ENCODE measurements around the gene DEPP1. TPM values are rescaled to one million over a fixed set of nuclear protein-coding genes. Genes with fewer than 3 reads are reported as not detected.

DEPP1 gene
- total and polyA plus RNA-seq, 9 donors: 12.5 to 44.6 (median 26.0) TPM

- no peaks in the 10 kb centered on the region for H3K27me3 ChIP-seq (ENCODE audit: control insufficient read depth, insufficient read depth, low read length)
- no peak overlapping the region for H3K4me3 ChIP-seq (ENCODE audit: low read length)
- peaks cover 8% of the 10 kb centered on the region for H3K9me3 ChIP-seq (replicated peaks; ENCODE audit: control insufficient read depth, low read depth, low read length)
- H3K27ac ChIP-seq (ENCODE audit: low read length): no peak overlapping the region
- WGBS (ENCODE audit: insufficient coverage): 92% methylated on average over 6 of the region's 10 CpGs
- H3K36me3 ChIP-seq (ENCODE audit: control insufficient read depth, insufficient read depth, low read length): peaks cover 15% of the 10 kb centered on the region
- peaks cover 9% of the 10 kb centered on the region for H3K4me1 ChIP-seq (ENCODE audit: control insufficient read depth, insufficient read depth, low read length)
- DNase-seq: peak; percentile 0
Observed at GRCh38 chr10:45003432-45004000, 24.9 kb upstream of the DEPP1 start.

GRCh38 chr10:45001381-45002148 lies 23.0 kb upstream of the DEPP1 start:
- H3K9me3 ChIP-seq (replicated peaks; ENCODE audit: control insufficient read depth, low read depth, low read length): peaks cover 8% of the 10 kb centered on the region
- H3K4me1 ChIP-seq (ENCODE audit: control insufficient read depth, insufficient read depth, low read length): peaks cover 17% of the 10 kb centered on the region
- peaks cover 15% of the 10 kb centered on the region for H3K36me3 ChIP-seq (ENCODE audit: control insufficient read depth, insufficient read depth, low read length)
- peak overlapping the region; percentile 63 for H3K4me3 ChIP-seq (ENCODE audit: low read length)
- peak overlapping the region; percentile 94 for H3K27ac ChIP-seq (ENCODE audit: low read length)
- WGBS (ENCODE audit: insufficient coverage): 0% methylated on average over 9 of the region's 13 CpGs
- peak; percentile 73 for DNase-seq
- H3K27me3 ChIP-seq (ENCODE audit: control insufficient read depth, insufficient read depth, low read length): no peaks in the 10 kb centered on the region

DNA sequence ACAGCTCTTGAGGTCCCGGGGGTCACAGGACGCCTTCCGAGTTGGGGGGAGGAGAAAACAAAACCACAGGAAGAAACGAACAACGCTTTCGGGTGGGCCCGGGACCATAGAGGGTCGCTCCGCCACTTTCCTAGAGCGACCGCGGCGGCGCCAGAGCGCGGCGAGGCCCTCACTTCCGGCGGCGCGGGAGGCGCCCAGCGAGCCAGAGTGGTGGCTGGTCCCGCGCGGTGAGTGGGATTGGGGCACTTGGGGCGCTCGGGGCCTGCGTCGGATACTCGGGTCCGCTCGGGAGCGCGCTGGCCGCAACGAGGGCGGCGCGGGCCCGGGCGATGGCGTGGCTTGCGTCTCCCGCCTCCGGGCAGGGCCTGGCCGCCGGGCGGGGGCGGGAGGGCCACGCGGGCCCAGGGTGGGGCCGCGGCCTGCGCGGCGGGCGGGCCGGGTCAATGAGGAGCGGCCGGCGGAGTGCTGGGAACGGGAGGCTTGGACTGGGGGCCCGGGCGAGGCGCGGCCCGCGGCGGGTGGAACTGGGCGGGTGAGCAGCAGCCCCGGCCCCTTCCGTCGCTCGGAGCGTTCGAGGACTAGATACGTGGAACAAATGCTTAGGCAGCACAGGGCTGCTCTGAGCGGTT lies 22.3 kb upstream of the DEPP1 start, which contains the start of gene ZNF22:
TSS of gene ZNF22 (plus strand) at position 172 of the 629 bp plus-strand sequence. CDS start 2,446 bp downstream, outside the sequence.
- WGBS (ENCODE audit: insufficient coverage): under 1% methylated on average over 78 of the region's 79 CpGs

DNA sequence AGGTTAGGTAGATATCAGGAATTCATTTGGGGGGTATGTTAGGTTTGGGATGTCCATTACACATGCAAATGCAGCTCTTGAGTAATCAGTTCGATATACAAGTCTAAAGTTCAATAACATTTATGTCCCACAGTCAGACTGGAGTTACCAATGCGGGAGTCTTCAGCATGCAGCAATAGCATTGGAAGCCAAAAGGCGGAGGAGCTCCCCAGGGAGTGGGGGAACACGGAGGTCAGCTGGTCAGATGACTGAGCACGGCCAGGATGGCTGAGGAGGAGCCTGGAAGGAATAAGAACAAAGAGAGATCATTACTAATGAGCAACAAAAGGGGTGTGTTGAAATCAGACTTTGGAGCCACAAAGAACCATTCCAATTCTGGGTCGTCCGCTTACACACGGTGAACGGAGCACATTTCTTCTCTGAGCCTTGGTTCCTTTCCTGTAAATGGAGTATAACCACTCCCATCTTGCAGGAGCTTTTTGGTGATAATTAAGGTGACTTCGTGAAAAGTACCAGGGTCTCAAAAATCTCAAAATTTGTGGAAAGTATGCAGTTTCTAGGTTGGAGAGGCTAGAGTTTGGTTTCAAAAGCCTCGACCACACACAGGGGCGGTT lies 21.6 kb upstream of the DEPP1 start:
- Histone ChIP-seq H3K36me3 (ENCODE audit: control insufficient read depth, insufficient read depth, low read length) (peaks cover 11% of the 10 kb centered on the region), H3K4me1 (ENCODE audit: control insufficient read depth, insufficient read depth, low read length) (peaks cover 29% of the 10 kb centered on the region), H3K27me3 (ENCODE audit: control insufficient read depth, insufficient read depth, low read length) (no peaks in the 10 kb centered on the region), H3K9me3 (replicated peaks; ENCODE audit: control insufficient read depth, low read depth, low read length) (peaks cover 8% of the 10 kb centered on the region), H3K4me3 (ENCODE audit: low read length) (peak overlapping the region; percentile 63), H3K27ac (ENCODE audit: low read length) (peak overlapping the region; percentile 95)
- 11% methylated on average over 6 of the region's 12 CpGs for WGBS (ENCODE audit: insufficient coverage)
- DNase-seq: peak; percentile 84

More for the DNA sequence above, 22.3 kb upstream of the DEPP1 start, which contains the start of gene ZNF22:
- Histone ChIP-seq H3K27ac (ENCODE audit: low read length) (peak within 1 kb of the TSS; percentile 95), H3K4me3 (ENCODE audit: low read length) (peak within 1 kb of the TSS; percentile 63), H3K27me3 (ENCODE audit: control insufficient read depth, insufficient read depth, low read length) (no peaks in the 10 kb centered on the region), H3K36me3 (ENCODE audit: control insufficient read depth, insufficient read depth, low read length) (peaks cover 15% of the 10 kb centered on the region), H3K9me3 (replicated peaks; ENCODE audit: control insufficient read depth, low read depth, low read length) (peaks cover 8% of the 10 kb centered on the region), H3K4me1 (ENCODE audit: control insufficient read depth, insufficient read depth, low read length) (peaks cover 24% of the 10 kb centered on the region)
- DNase-seq: peak; percentile 91

- DNase-seq: peak; percentile 4
- no peaks in the 10 kb centered on the region for H3K27me3 ChIP-seq (ENCODE audit: control insufficient read depth, insufficient read depth, low read length)
- peaks cover 8% of the 10 kb centered on the region for H3K36me3 ChIP-seq (ENCODE audit: control insufficient read depth, insufficient read depth, low read length)
- H3K27ac ChIP-seq (ENCODE audit: low read length): no peak overlapping the region
- no peak overlapping the region for H3K4me3 ChIP-seq (ENCODE audit: low read length)
- peaks cover 34% of the 10 kb centered on the region for H3K4me1 ChIP-seq (ENCODE audit: control insufficient read depth, insufficient read depth, low read length)
- 83% methylated on average over 2 of the region's 6 CpGs for WGBS (ENCODE audit: insufficient coverage)
- H3K9me3 ChIP-seq (replicated peaks; ENCODE audit: control insufficient read depth, low read depth, low read length): peaks cover 1% of the 10 kb centered on the region
Observed at GRCh38 chr10:44998146-44998631, 19.6 kb upstream of the DEPP1 start.

DNA sequence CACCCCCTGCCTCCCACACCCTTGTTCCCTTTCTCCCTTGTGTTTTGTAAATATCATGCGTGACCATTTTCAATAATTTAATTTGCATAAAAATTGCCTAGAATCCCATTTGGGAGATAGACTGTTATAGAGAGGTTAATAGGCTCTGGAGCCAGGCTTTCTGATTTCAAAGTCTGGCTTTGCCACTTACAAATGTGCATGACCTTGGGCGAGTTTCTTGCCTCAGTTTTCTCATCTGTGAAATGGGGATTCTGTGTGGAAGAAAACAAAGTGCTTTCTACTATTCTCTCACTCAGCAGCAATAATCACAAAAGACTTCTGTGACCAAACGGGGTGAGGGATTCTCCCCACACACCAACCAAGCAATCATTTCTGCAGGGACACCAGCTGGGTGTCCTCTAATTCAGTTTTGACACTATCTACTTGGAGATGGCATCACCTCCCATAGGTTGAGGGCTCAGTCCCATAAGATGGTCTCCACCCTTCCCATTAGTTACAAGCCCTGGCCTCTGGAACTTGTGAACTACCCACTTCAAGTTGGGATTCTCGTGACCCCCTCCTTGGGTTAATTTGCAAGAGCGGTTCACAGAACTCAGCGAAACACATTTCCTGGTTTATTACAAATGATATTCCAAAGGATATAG lies 18.6 kb upstream of the DEPP1 start:
- WGBS (ENCODE audit: insufficient coverage): 33% methylated on average over 1 of the region's 6 CpGs
- H3K4me3 ChIP-seq (ENCODE audit: low read length): no peak overlapping the region
- no peaks in the 10 kb centered on the region for H3K9me3 ChIP-seq (replicated peaks; ENCODE audit: control insufficient read depth, low read depth, low read length)
- H3K27me3 ChIP-seq (ENCODE audit: control insufficient read depth, insufficient read depth, low read length): no peaks in the 10 kb centered on the region
- peaks cover 17% of the 10 kb centered on the region for H3K36me3 ChIP-seq (ENCODE audit: control insufficient read depth, insufficient read depth, low read length)
- DNase-seq: peak; percentile 9
- H3K27ac ChIP-seq (ENCODE audit: low read length): peak overlapping the region; percentile 81
- H3K4me1 ChIP-seq (ENCODE audit: control insufficient read depth, insufficient read depth, low read length): peaks cover 36% of the 10 kb centered on the region

GRCh38 chr10:44995914-44996669 lies 17.5 kb upstream of the DEPP1 start:
- DNase-seq: peak; percentile 87
- Histone ChIP-seq H3K4me3 (ENCODE audit: low read length) (no peak overlapping the region), H3K36me3 (ENCODE audit: control insufficient read depth, insufficient read depth, low read length) (peaks cover 29% of the 10 kb centered on the region), H3K4me1 (ENCODE audit: control insufficient read depth, insufficient read depth, low read length) (peaks cover 47% of the 10 kb centered on the region), H3K27ac (ENCODE audit: low read length) (peak overlapping the region; percentile 81), H3K27me3 (ENCODE audit: control insufficient read depth, insufficient read depth, low read length) (no peaks in the 10 kb centered on the region), H3K9me3 (replicated peaks; ENCODE audit: control insufficient read depth, low read depth, low read length) (no peaks in the 10 kb centered on the region)
- WGBS (ENCODE audit: insufficient coverage): 21% methylated on average over 8 of the region's 9 CpGs

- no peak for DNase-seq
- 40% methylated on average over 3 of the region's 4 CpGs for WGBS (ENCODE audit: insufficient coverage)
- Histone ChIP-seq H3K4me3 (ENCODE audit: low read length) (no peak overlapping the region), H3K9me3 (replicated peaks; ENCODE audit: control insufficient read depth, low read depth, low read length) (no peaks in the 10 kb centered on the region), H3K27ac (ENCODE audit: low read length) (peak overlapping the region; percentile 81), H3K4me1 (ENCODE audit: control insufficient read depth, insufficient read depth, low read length) (peaks cover 52% of the 10 kb centered on the region), H3K36me3 (ENCODE audit: control insufficient read depth, insufficient read depth, low read length) (peaks cover 33% of the 10 kb centered on the region), H3K27me3 (ENCODE audit: control insufficient read depth, insufficient read depth, low read length) (no peaks in the 10 kb centered on the region)
Observed at GRCh38 chr10:44995581-44995913, 16.9 kb upstream of the DEPP1 start.
